ENCODE results near the gene FCHO2.

DNA sequence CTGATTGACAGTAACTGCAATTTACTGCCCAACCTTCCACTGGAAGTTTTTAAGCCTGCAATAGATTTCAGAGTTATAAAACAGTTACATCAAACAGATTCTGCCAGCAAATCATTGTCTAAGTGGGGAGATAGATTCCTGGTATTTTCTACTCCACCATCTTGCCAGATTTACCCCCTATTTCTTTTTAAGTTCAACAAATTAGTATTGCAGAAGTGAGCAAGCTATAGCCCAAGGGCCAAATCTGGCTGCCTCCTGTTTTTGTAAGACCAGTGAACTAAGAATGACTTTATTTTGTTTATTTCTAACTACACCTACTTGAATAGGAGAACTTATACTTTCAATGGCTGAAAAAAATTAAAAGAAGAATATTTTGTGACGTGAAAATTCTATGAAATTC is 155.7 kb downstream of the FCHO2 start:
- no peak for TF ChIP-seq CREB1 (IDR thresholded peaks at IDR 0.05; ENCODE audit: low read depth)
- no peak for TF ChIP-seq EGR1 (IDR thresholded peaks at IDR 0.05)
- no peak for TF ChIP-seq FOXM1 (IDR thresholded peaks at IDR 0.05; ENCODE audit: borderline replicate concordance, low read depth)
- no peak for TF ChIP-seq REST (IDR thresholded peaks at IDR 0.05; ENCODE audit: low read depth)
- TF ChIP-seq CEBPB (IDR thresholded peaks at IDR 0.05): no peak
- TF ChIP-seq, protein P1, sequence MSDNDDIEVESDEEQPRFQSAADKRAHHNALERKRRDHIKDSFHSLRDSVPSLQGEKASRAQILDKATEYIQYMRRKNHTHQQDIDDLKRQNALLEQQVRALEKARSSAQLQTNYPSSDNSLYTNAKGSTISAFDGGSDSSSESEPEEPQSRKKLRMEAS (IDR thresholded peaks at IDR 0.05): no peak
- no peak for TF ChIP-seq YY1 (IDR thresholded peaks at IDR 0.05; ENCODE audit: low read depth)
- no peak for TF ChIP-seq TCF12 (IDR thresholded peaks at IDR 0.05; ENCODE audit: low read depth)
- TF ChIP-seq TEAD4 (IDR thresholded peaks at IDR 0.05): no peak
- no peak for TF ChIP-seq TAF1 (IDR thresholded peaks at IDR 0.05; ENCODE audit: low read depth)
- TF ChIP-seq RAD21 (IDR thresholded peaks at IDR 0.05; ENCODE audit: low read depth): no peak
- TF ChIP-seq EP300 (IDR thresholded peaks at IDR 0.05; ENCODE audit: borderline replicate concordance): no peak
- TF ChIP-seq, protein P2, sequence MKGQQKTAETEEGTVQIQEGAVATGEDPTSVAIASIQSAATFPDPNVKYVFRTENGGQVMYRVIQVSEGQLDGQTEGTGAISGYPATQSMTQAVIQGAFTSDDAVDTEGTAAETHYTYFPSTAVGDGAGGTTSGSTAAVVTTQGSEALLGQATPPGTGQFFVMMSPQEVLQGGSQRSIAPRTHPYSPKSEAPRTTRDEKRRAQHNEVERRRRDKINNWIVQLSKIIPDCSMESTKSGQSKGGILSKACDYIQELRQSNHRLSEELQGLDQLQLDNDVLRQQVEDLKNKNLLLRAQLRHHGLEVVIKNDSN (IDR thresholded peaks at IDR 0.05): no peak
- TF ChIP-seq NFIC (IDR thresholded peaks at IDR 0.05): no peak

Data from Ishikawa (cell line).